Measurements from ENCODE around the gene FMNL2.

DNA sequence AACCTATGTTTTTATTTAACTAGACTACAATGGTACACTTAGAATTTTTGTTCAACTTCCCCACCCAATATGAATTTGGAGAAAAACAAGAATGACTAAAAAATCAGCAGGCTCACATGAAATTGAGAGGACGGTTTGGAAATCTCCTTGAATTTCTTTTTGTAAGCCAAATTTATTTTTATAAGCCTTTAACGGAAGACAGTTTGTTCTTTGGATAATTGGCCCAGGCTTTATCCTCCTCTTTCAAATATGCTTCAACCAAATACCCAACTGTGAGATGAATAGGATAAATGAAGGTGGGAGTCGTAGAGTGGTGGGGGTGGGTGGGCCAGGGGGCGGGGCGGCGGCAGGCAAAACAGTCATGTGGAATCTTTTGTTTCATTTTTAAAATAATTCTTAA, 60.6 kb downstream of the FMNL2 start:
- TF ChIP-seq EZH2 (IDR thresholded peaks at IDR 0.05; ENCODE audit: insufficient read depth, poor library complexity, severe bottlenecking) (no peak), EZH2phosphoT487 (IDR thresholded peaks at IDR 0.05; ENCODE audit: insufficient read depth, low read depth) (no peak)
